ENCODE results near the gene FBLL1. TPM values are rescaled to one million over a fixed set of nuclear protein-coding genes. Genes with fewer than 3 reads are reported as not detected.
"Not testable (repeated sequence)": the region's sequence is repeated elsewhere in the genome, so short reads cannot be mapped to it uniquely, and the experiment has no call there.

The FBLL1 gene
- polyA plus RNA-seq, 1 donor (not counting 4 experiments of a cell fraction or from before 2014, with no cell fraction given), result not detected

DNA sequence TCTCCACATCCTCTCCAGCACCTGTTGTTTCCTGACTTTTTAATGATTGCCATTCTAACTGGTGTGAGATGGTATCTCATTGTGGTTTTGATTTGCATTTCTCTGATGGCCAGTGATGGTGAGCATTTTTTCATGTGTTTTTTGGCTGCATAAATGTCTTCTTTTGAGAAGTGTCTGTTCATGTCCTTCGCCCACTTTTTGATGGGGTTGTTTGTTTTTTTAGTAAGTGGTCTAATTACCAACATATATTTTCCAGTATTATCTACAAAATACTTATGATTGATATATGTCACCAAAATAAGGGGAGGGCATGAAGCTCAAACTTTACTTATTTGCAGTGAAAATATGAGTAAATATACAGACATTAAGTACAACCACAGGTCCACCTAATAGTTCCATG, 45.1 kb downstream of the FBLL1 start:
- H3K9me1 ChIP-seq (ENCODE audit: control insufficient read depth, extremely low read depth, insufficient read depth, low read length); H3K9ac ChIP-seq (ENCODE audit: control insufficient read depth, extremely low read depth, insufficient read depth, low read length); H3K36me3 ChIP-seq (ENCODE audit: control insufficient read depth in 2 of 2, extremely low read depth in 1 of 2, insufficient read depth in 2 of 2, low read length in 2 of 2); H3K27ac ChIP-seq (ENCODE audit: control insufficient read depth, insufficient read depth, low read length); H3K9me3 ChIP-seq (ENCODE audit: control insufficient read depth, low read depth, low read length); H3K4me3 ChIP-seq (ENCODE audit: control insufficient read depth in 2 of 3, extremely low read depth in 1 of 3, insufficient read depth in 2 of 3, low read depth in 1 of 3, low read length in 3 of 3); dilution Hi-C loops (cut with MboI; ENCODE audit: extremely low pct_ligation_motif_present, low sequenced_read_pairs); DNase-seq (ENCODE audit: low read depth, low spot score); H2AFZ ChIP-seq (ENCODE audit: control insufficient read depth, low read length); H3K4me2 ChIP-seq (ENCODE audit: control insufficient read depth, extremely low read depth, insufficient read depth, low read depth, low read length); H3K27me3 ChIP-seq (ENCODE audit: control insufficient read depth, extremely low read depth, insufficient read depth, low read length); FAIRE-seq: not testable (repeated sequence)
- Histone ChIP-seq H4K20me1 (ENCODE audit: control insufficient read depth, extremely low read depth, insufficient read depth, low read length) (peaks cover 21% of the 10 kb centered on the region), H3K79me2 (ENCODE audit: control insufficient read depth, insufficient read depth, low read length) (peaks cover 88% of the 10 kb centered on the region), H3K4me1 (ENCODE audit: control insufficient read depth, extremely low read depth, insufficient read depth, low read length) (peaks cover 14% of the 10 kb centered on the region)

DNA sequence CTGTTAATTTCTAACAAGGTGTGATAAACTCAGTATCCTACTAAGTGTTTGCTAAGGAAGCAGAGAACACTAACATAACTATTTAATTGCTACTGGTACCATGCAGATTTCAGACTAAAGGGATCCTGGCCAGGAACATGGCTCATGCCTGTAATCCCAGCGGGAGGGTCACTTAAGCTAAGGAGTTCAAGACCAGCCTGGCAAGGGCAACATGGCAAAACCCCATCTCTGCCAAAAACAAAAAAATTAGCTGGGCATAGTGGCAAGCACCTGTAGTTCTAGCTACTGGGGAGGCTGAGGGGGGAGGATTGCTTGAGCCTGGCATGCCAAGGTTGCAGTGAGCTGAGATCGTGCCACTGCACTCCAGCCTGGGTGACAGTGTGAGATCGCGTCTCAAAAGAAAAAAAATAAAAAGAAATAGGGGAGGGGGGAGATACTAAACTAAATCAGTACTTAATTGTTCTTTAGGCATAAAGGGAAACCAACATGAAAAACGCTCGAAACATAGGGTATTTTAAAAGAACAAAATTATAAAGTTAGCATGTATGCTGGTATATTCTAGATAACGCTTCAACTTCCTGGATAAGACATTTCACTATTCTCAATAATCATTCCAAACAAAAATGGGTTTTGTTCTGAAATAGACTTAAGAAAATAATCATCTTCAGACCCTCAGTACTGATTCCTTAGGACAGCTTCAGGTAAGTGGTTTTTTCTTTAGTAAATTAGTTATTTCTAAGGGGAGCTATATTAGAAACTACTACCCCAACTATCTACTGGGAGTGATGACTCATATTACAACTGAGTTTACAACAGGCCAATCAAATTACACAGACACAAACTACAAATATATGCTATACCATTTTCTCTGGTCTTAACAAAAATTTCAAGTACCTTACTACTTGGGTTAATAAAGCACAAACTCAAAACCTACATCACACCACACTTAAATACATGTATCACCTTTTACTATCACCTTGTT, 46.6 kb downstream of the FBLL1 start:
- no peaks in the 10 kb centered on the region for H3K27me3 ChIP-seq (ENCODE audit: control insufficient read depth, extremely low read depth, insufficient read depth, low read length)
- H2AFZ ChIP-seq (ENCODE audit: control insufficient read depth, low read length), result no peak overlapping the region
- no peak overlapping the region for H3K4me3 ChIP-seq (ENCODE audit: control insufficient read depth in 2 of 3, extremely low read depth in 1 of 3, insufficient read depth in 2 of 3, low read depth in 1 of 3, low read length in 3 of 3)
- no peak for DNase-seq (ENCODE audit: low read depth, low spot score)
- dilution Hi-C loops (cut with MboI; ENCODE audit: extremely low pct_ligation_motif_present, low sequenced_read_pairs), result no loop called here
- H3K79me2 ChIP-seq (ENCODE audit: control insufficient read depth, insufficient read depth, low read length), result peaks cover 75% of the 10 kb centered on the region
- H3K4me1 ChIP-seq (ENCODE audit: control insufficient read depth, extremely low read depth, insufficient read depth, low read length), result peaks cover 21% of the 10 kb centered on the region
- no peaks in the 10 kb centered on the region for H3K9me1 ChIP-seq (ENCODE audit: control insufficient read depth, extremely low read depth, insufficient read depth, low read length)
- no peak for FAIRE-seq
- H3K36me3 ChIP-seq (ENCODE audit: control insufficient read depth in 2 of 2, extremely low read depth in 1 of 2, insufficient read depth in 2 of 2, low read length in 2 of 2), result peaks cover 0 to 8% of the 10 kb centered on the region in 2 experiments
- TF ChIP-seq, protein P1, sequence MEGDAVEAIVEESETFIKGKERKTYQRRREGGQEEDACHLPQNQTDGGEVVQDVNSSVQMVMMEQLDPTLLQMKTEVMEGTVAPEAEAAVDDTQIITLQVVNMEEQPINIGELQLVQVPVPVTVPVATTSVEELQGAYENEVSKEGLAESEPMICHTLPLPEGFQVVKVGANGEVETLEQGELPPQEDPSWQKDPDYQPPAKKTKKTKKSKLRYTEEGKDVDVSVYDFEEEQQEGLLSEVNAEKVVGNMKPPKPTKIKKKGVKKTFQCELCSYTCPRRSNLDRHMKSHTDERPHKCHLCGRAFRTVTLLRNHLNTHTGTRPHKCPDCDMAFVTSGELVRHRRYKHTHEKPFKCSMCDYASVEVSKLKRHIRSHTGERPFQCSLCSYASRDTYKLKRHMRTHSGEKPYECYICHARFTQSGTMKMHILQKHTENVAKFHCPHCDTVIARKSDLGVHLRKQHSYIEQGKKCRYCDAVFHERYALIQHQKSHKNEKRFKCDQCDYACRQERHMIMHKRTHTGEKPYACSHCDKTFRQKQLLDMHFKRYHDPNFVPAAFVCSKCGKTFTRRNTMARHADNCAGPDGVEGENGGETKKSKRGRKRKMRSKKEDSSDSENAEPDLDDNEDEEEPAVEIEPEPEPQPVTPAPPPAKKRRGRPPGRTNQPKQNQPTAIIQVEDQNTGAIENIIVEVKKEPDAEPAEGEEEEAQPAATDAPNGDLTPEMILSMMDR (optimal IDR thresholded peaks at IDR 0.05 in 1 of 3, IDR thresholded peaks at IDR 0.05 in 1 of 3, conservative IDR thresholded peaks at IDR 0.05 in 1 of 3; ENCODE audit: extremely low read depth in 1 of 3, insufficient read depth in 2 of 3, low read length in 3 of 3), result no peak
- no peak for TF ChIP-seq EZH2 (IDR thresholded peaks at IDR 0.05; ENCODE audit: low read length)
- H3K27ac ChIP-seq (ENCODE audit: control insufficient read depth, insufficient read depth, low read length), result no peak overlapping the region
- no peaks in the 10 kb centered on the region for H3K9me3 ChIP-seq (ENCODE audit: control insufficient read depth, low read depth, low read length)
- H4K20me1 ChIP-seq (ENCODE audit: control insufficient read depth, extremely low read depth, insufficient read depth, low read length), result peaks cover 18% of the 10 kb centered on the region
- peak overlapping the region; percentile 12 for H3K4me2 ChIP-seq (ENCODE audit: control insufficient read depth, extremely low read depth, insufficient read depth, low read depth, low read length)
- H3K9ac ChIP-seq (ENCODE audit: control insufficient read depth, extremely low read depth, insufficient read depth, low read length), result no peak overlapping the region

Measured in keratinocyte (primary cell).